NCI-H446 (cell line): Measurements from ENCODE around the gene TMEM61.
A peak's percentile ranks its signal among the peaks of the same experiment; 100 is the strongest.
"Not testable (repeated sequence)": the region's sequence is repeated elsewhere in the genome, so short reads cannot be mapped to it uniquely, and the experiment has no call there.

Experiments used
- DNase-seq, 2 experiments: peaks; one replicate each; lab custom pipeline; 2025; lab: John Stamatoyannopoulos, UW

The TMEM61 gene

GRCh38 chr1:55001311-55001710 is 20.9 kb downstream of the TMEM61 start:
- DNase-seq, result no peak

DNA sequence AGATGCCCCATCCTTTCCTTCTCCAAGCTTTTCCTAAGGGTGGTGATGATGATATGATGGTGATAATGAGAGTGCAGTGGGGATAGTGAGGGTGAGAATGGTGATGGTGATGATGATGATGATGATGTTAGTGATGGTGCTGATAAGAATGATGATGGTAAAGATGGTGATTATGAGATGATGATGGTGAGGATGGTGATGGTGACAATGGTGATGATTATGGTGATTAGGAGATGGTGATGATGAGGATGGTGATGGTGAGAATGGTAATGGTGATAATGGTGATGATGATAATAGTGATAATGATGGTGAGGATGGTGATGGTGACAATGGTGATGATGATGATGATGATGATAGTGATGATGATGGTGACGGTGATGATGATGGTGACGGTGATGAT is 22.3 kb downstream of the TMEM61 start:
- DNase-seq, result no peak

DNA sequence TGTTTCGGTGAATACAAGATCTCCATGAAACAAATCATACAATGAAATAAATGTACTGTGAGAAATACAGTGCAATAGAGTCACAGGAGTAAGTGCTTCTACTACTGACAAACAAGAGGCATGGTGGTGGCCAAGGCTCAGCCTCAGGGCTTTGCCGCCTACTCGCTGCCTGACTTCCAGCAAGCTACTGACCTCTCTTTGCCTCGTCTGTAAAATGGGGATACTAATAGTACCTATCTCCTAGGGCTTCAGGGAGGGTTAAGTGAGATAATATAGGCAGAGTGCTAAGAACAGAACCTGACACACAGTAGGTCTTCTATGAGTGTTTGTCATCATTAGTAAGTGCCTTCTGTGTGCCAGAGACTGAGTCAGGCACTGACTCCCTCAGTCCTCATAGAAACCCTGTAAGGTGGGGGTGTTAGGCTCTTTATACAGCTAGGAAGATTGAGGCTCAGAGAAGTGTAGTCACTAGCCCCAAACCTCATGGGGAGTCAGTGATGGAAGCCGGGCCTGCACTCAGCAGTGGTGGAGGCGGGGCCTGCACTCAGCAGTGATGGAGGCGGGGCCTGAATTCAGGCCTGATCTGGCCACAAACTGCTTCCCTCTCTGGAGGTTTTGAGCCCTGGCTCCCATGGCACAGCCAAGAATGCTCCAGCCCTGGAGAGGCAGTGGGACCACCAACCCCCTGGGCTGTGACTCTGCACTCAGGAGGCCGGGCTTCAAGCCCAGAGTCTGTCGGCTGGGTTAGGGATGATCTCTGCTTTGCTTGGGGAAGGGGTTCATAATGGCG is 25.1 kb downstream of the TMEM61 start:
- no peak for DNase-seq

DNA sequence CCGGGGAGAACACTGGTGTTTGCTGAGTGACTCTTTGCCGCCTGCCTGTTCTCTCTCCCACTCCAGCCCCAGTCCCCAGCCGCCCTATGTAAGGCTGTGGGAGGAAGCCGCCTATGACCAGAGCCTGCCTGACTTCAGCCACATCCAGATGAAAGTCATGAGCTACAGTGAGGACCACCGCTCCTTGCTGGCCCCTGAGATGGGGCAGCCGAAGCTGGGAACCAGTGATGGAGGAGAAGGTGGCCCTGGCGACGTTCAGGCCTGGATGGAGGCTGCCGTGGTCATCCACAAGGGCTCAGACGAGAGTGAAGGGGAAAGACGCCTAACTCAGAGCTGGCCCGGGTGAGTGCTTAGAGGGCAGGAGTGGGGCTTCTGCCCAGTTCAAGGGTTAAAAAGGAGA is 26.5 kb downstream of the TMEM61 start:
- no peak for DNase-seq

GRCh38 chr1:55007625-55008024 is 27.2 kb downstream of the TMEM61 start:
- no peak for DNase-seq

DNA sequence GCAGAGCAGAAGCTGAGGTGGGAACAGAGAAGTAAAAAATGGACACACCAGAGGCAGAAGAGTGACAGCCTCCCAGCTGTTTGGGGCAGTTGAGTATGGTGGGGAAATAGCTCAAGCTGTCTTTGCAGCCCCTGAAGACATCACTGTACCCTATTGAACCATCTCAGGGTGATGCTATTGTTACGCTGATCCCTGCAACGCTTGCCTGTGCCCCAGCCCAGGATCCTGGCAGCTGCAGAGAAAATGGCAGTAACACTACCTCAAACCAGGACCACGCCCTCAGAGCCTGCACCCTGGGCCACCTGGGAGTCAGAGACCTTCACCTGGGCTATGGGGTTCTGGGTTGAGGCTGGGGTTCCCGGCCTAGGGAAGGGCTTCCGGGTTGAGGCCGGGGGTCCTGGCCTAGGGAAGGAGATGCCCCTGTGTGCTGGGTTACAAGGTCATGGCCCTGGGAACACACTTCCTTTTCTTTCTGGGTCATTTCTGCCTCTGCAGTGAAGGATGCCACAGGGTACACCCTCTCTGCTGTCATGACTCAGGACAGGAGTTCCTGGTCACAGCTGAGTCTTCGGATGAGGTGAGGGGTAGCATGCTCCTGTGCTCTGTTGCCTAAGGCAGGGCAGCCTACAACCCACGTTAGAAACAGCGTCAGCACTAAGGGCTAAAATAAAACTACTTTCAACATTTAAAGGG is 29.9 kb downstream of the TMEM61 start:
- no peak for DNase-seq

- DNase-seq, result no peak
Measured at GRCh38 chr1:55010887-55011217, 30.4 kb downstream of the TMEM61 start.

DNA sequence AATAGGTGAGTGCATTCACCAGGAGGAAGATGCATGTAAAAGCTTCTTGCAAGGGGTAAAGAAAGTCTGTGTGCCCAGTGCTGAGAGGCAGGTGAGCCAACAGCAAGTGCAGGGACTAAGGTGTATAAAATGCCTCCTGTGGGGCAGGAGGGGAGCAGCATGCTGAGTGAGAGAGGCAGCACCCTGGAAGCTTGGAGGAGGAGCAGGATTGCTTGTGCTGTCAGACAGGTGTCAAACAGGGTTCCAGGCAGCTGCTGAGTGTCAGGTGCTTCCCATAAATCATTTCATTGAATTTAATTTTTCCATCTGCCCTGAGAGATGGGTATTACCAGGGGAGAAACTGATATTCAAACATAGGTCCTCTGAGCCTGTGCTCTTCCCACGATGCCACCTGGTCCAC is 32.2 kb downstream of the TMEM61 start:
- DNase-seq, result no peak

DNA sequence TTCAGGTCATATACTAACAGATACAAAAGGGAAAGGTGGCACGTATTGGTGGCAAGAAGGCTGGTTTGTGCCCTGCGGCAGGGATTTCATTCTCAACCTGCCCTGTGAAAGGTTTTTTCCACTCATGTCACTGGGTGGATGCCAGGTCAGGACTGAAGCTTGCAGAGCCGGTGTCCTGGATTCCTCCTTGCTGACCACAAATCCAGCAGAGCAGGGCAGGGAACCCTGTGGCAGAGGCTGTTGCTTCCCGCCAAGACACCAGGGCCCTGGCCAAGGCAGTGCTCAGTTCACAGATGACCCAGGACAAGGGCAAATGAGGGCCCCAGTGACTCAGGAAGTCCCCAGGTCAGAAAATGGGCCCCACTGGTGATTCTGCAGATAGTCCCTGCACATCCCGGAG is 34.7 kb downstream of the TMEM61 start:
- DNase-seq, result no peak

GRCh38 chr1:55015731-55016620 is 35.5 kb downstream of the TMEM61 start:
- DNase-seq, result no peak

DNA sequence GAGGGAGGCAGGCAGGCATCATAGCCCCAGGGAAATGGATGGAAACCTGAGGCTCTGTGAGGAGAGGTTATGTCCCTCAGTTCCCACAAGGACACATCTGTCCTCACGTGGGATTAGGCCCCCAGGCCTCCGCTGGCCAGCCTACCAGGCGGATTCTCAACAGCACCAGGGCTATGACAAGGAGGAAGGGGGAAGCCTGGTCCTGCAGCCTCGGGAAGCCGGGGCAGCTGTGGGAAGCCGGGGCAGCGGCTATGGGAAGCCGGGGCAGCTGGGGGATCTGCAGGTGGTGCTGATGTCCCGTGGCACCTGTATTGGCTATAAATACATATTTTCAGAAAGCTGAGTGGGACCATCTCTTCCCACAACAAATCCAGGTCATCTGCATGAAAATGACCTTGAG is 38.0 kb downstream of the TMEM61 start:
- no peak for DNase-seq

DNA sequence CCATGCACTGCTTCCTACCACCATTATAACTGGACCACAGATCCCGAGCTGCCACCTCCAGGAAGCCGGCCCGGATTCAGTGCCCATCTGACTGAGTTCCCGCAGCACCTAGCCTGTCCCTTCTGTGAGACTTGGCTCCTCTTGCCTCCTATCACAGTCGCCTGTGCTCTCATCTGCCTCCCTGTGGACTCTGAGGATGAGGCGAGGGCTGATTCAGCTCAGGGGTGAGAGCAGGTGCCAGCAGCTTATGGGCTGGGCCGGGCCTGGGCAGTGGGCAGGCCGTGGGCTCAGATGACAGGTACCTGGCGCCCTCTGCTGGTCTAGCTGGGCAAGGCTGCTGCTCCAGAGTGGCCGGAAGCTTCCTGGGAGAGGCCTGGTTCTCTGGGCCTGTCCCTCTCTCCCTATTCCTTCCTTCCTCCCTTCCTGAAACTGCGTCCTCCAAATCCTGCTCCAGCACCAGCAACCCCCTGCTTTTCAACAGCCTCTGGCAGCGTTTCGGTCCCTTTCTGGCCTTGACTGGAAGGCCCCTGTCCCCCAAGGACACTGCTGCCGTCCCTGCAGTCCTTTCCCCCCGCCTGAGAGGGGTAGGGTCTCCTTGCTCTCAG is 41.6 kb downstream of the TMEM61 start:
- peak; percentile 83 to 90 for DNase-seq

DNA sequence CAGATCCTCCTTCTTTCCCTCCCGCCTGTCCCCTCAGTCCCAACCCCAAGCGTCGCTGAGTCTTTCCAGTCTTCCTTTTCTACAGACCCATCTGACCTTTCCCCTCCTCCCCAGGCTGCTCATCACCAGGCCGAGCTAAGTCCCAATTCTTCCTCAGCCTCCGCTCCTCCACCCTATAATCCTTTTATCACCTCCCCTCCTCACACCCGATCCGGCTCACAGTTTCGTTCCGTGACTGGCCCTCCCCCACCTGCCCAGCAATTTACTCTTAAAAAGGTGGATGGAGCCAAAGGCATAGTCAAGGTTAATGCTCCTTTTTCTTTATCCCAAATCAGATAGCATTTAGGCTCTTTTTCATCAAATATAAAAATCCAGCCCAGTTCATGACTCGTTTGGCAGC is 43.7 kb downstream of the TMEM61 start:
- DNase-seq, result not testable (repeated sequence)

DNA sequence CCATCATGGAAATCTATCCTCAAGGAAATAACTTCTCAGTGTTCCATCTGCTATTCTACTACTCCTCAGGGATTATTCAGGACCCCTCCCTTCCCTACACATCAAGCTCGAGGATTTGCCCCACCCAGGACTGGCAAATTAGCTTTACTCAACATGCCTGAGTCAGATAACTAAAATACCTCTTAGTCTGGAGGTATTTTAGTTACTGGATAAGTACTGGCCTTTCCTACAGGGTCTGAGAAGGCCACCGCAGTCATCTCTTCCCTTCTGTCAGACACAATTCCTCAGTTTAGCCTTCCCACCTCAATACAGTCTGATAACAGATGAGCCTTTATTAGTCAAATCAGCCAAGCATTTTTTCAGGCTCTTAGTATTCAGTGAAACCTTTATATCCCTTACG is 46.3 kb downstream of the TMEM61 start:
- DNase-seq, result not testable (repeated sequence)

- DNase-seq, result not testable (repeated sequence)
Measured at GRCh38 chr1:55031098-55031497, 50.7 kb downstream of the TMEM61 start.

- no peak for DNase-seq
Measured at GRCh38 chr1:55033265-55033614, 52.8 kb downstream of the TMEM61 start.

- peak in 1 of 2 experiments; percentile 56 for DNase-seq
Measured at GRCh38 chr1:55034476-55035133, 54.2 kb downstream of the TMEM61 start.

GRCh38 chr1:55035904-55036303 is 55.5 kb downstream of the TMEM61 start:
- no peak for DNase-seq

- DNase-seq, result peak in 1 of 2 experiments; percentile 20
Measured at GRCh38 chr1:55037733-55038551, 57.5 kb downstream of the TMEM61 start.

GRCh38 chr1:55038552-55038838 is 58.1 kb downstream of the TMEM61 start:
- no peak for DNase-seq

DNA sequence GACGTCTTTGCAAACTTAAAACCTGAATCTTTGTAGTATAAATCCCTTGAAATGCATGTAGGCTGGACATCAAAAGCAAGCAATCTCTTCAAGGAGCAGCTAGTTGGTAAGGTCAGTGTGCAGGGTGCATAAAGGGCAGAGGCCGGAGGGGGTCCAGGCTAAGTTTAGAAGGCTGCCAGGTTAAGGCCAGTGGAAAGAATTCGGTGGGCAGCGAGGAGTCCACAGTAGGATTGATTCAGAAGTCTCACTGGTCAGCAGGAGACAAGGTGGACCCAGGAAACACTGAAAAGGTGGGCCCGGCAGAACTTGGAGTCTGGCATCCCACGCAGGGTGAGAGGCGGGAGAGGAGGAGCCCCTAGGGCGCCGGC is 58.5 kb downstream of the TMEM61 start:
- no peak for DNase-seq
